Measurements from ENCODE around the gene NFIB.

DNA sequence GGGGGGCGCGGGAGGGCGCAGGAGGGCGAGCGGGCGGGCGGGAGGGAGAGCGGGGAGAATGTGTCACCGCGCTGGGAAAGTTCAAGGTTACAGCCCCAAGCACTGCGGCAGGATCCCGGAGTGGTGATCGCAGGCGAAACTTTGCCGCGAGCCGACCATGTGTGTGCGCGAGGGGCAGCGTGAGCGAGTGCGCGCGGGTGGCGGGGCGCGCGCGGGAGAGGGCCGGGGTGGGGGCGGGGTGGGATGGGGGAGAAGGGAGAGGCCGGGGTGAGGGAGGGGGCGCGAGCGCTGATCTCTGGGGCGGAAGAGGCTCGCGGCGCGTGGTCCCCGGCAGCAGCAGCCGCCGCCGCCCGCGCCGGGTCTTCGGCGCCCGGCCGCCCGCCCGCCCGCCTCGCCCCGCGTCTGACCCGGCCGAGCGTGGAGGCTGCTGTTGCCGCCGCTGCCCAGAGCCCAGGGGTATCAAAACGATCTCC lies at the start of gene NFIB:
- TF ChIP-seq POLR2AphosphoS5 (IDR thresholded peaks at IDR 0.05; ENCODE audit: low read depth, low read length): no peak
- no peak for TF ChIP-seq POLR2A (IDR thresholded peaks at IDR 0.05; ENCODE audit: low read depth, low read length)
- TF ChIP-seq POU2F2 (IDR thresholded peaks at IDR 0.05; ENCODE audit: low read depth, low read length): no peak
- no peak for TF ChIP-seq PAX5 (IDR thresholded peaks at IDR 0.05; ENCODE audit: insufficient read depth, low read length, severe bottlenecking)
